Spleen (tissue), 11 donors: ENCODE data around the gene WASL. TPM values are rescaled to one million over a fixed set of nuclear protein-coding genes. Genes with fewer than 3 reads are reported as not detected.

Experiments
- DNase-seq: peaks from one replicate; pipeline ENCODE4 v3.0.0-alpha.2; 2020
- H3K27ac ChIP-seq, 8 donors: fragments of 200-600 bp; sonication (generic) in 7 of 8; 1 replicate in 4 of 8; 2 replicates in 4 of 8; pipeline versions ENCODE4 v1.5.0 to v1.8.0; 2016 to 2021; ENCODE audit warnings: inconsistent platforms in 4 of 8, mild to moderate bottlenecking in 4 of 8, moderate library complexity in 1 of 8
- H3K27me3 ChIP-seq, 7 donors: fragments of 200-600 bp; sonication (generic) in 6 of 7; replicated peaks in 1 of 7; 1 replicate in 4 of 7; 2 replicates in 3 of 7; pipeline versions ENCODE4 v1.5.0 to v1.8.0; 2016 to 2021; ENCODE audit warnings: inconsistent platforms in 3 of 7, mild to moderate bottlenecking in 1 of 7
- H3K36me3 ChIP-seq, 6 donors: fragments of 200-600 bp; sonication (generic) in 5 of 6; 1 replicate in 4 of 6; 2 replicates in 2 of 6; pipeline versions ENCODE4 v1.5.0 to v1.8.0; 2016 to 2021; ENCODE audit warnings: inconsistent platforms in 2 of 6
- H3K4me1 ChIP-seq, 6 donors: fragments of 200-600 bp; sonication (generic) in 5 of 6; 1 replicate in 3 of 6; 2 replicates in 3 of 6; pipeline versions ENCODE4 v1.5.0 to v1.8.0; 2016 to 2021; ENCODE audit warnings: inconsistent platforms in 3 of 6
- H3K4me3 ChIP-seq, 8 donors: fragments of 200-600 bp; sonication (generic) in 7 of 8; 1 replicate in 4 of 8; 2 replicates in 4 of 8; pipeline versions ENCODE4 v1.5.0 to v1.8.0; 2016 to 2021; ENCODE audit warnings: inconsistent platforms in 4 of 8, mild to moderate bottlenecking in 4 of 8, moderate library complexity in 2 of 8
- H3K9me3 ChIP-seq, 8 donors: fragments of 200-600 bp; sonication (generic) in 7 of 8; 1 replicate in 4 of 8; 2 replicates in 4 of 8; pipeline versions ENCODE4 v1.5.0 to v1.8.0; 2016 to 2021; ENCODE audit warnings: inconsistent platforms in 4 of 8
- POLR2A ChIP-seq, 3 donors: fragments of 450-650 bp; IDR thresholded peaks; one replicate each; pipeline ENCODE4 v1.5.1; 2017; ENCODE audit warnings: antibody characterized with exemption in 3 of 3, mild to moderate bottlenecking in 1 of 3
- POLR2AphosphoS5 ChIP-seq, 3 donors: sonication (generic); formaldehyde crosslinking; IDR thresholded peaks; one replicate each; pipeline ENCODE4 v1.5.1; 2017; ENCODE audit warnings: antibody characterized with exemption in 3 of 3
- whole genome bisulfite sequencing, 5 donors: extraction: QIAGEN DNeasy Blood & Tissue Kit in 3 of 5; methylation state at CpG; one replicate each; pipeline versions ENCODE4 v1.1.5 to v1.1.7; 2013 to 2018; 5-methylcytosine and 5-hydroxymethylcytosine counted together
- intact Hi-C: fragments of 100-400 bp; cut with DNase I; formaldehyde crosslinking; loops from one replicate; pipeline ENCODE4 v1.15.0; 2023; ENCODE audit warnings: low total_unique reads
- polyA plus RNA-seq, 3 donors: library from polyadenylated mRNA; stranded (reverse); fragments of 200-250 nt; gene quantifications; one replicate each; pipeline ENCODE4 v1.2.1, GENCODE V29; 2013
- total RNA-seq, 7 donors: library from RNA; depleted of rRNA in 3 of 7; stranded (reverse); fragments of >200 nt in 3 of 7; fragmentation: NEBNext Ultra II Directional in 4 of 7; extraction: Animal tissue kit (Norgen Biotek cat#: 25700) in 4 of 7; gene quantifications; one replicate each; pipeline versions ENCODE4 v1.1.0 to v1.2.1, GENCODE V29; 2016 to 2021
- TF ChIP-seq, protein P1 (sequence below), 11 experiments: fragments of 200-600 bp in 7 of 11; fragments of 450-650 bp in 4 of 11; sonication (generic) in 4 of 11; IDR thresholded peaks in 8 of 11; conservative IDR thresholded peaks in 3 of 11; 1 replicate in 7 of 11; 2 replicates in 4 of 11; pipeline versions ENCODE4 v1.4.0 to v1.8.0; 2016 to 2021; ENCODE audit warnings: antibody characterized with exemption in 11 of 11, inconsistent platforms in 4 of 11, mild to moderate bottlenecking in 1 of 11
- donor health status: healthy with polysubstance abuse.
- donor health status: DM: no; HTN: no; CAD: no; lungs with moderate emphysema.
- donor health status: DM: no; HTN: no; CAD: no.
- donor health status: Bipolar disorder and iron deficiency.
- donor health status: healthy.
- donor health status: DM: no; HTN: no; CAD: no.
- donor health status: DM: yes; HTN: yes; CAD: no.

WASL gene
- total and polyA plus RNA-seq, 10 donors, result 5.3 to 31.0 (median 26.3) TPM

DNA sequence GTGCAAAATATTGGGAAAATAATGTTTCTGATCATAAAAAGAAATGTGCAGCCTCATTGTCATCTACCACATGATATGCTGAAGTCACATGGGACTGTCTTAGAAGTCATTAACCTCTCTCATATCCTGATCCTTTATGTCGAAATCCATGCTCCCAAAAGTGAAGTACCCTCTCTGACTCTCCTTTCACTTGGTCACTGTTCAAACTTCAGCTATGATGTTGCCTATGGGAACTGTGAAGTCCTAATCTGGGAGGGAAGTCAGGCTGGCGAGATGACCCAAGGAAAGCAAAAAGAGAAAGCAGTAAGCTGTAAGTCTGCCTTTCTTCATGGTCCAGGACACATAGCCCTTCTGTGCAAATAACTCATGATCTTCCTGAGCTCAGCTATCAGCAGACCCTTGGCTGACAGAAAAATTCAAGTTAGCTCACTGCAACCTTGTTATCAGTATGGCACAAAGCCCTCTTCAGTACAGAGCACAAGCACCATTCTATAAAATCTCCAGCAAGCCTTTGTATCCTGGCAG is 29.5 kb downstream of the WASL start:
- Histone ChIP-seq H3K4me3 (no peak overlapping the region), H3K36me3 (peaks cover 0 to 3% (median 0%) of the 10 kb centered on the region in 6 donors), H3K4me1 (peaks cover 0 to 49% (median 35%) of the 10 kb centered on the region in 6 donors), H3K27me3 (no peaks in the 10 kb centered on the region), H3K9me3 (no peaks in the 10 kb centered on the region), H3K27ac (no peak overlapping the region)
- no peak for DNase-seq
- intact Hi-C loops, result no loop called here
- TF ChIP-seq, protein P1, sequence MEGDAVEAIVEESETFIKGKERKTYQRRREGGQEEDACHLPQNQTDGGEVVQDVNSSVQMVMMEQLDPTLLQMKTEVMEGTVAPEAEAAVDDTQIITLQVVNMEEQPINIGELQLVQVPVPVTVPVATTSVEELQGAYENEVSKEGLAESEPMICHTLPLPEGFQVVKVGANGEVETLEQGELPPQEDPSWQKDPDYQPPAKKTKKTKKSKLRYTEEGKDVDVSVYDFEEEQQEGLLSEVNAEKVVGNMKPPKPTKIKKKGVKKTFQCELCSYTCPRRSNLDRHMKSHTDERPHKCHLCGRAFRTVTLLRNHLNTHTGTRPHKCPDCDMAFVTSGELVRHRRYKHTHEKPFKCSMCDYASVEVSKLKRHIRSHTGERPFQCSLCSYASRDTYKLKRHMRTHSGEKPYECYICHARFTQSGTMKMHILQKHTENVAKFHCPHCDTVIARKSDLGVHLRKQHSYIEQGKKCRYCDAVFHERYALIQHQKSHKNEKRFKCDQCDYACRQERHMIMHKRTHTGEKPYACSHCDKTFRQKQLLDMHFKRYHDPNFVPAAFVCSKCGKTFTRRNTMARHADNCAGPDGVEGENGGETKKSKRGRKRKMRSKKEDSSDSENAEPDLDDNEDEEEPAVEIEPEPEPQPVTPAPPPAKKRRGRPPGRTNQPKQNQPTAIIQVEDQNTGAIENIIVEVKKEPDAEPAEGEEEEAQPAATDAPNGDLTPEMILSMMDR (IDR thresholded peaks at IDR 0.05 in 8 of 11, conservative IDR thresholded peaks at IDR 0.05 in 3 of 11), result no peak
- TF ChIP-seq POLR2A (IDR thresholded peaks at IDR 0.05) (no peak), POLR2AphosphoS5 (IDR thresholded peaks at IDR 0.05) (no peak)
- 63 to 85% (median 81%) methylated on average over 2 of the region's 2 CpGs for WGBS, 5 donors

DNA sequence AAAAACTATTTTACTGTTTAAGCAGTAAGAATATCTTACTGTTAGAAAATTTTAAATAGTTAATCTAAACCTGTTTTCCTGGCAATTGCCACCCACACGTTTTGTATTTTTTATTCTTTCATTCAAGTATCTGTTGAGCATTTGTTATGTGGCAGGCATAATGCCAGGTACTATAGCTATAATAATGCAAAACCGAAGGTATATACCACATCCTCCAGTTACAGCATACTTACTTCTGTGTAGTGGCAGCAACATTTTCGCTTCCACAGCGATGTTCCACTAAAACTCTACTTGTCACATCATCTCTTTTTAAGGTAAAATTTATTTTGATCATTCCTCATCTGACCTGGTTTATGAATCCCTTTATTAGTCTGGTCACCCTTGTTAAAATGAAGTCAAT is 30.0 kb downstream of the WASL start:
- H3K36me3 ChIP-seq, result peaks cover 0 to 3% (median 0%) of the 10 kb centered on the region in 6 donors
- intact Hi-C loops, result no loop called here
- no peak overlapping the region for H3K4me3 ChIP-seq
- peaks cover 0 to 44% (median 34%) of the 10 kb centered on the region in 6 donors for H3K4me1 ChIP-seq
- H3K9me3 ChIP-seq, result no peaks in the 10 kb centered on the region
- H3K27ac ChIP-seq, result no peak overlapping the region
- TF ChIP-seq, protein P1 (IDR thresholded peaks at IDR 0.05 in 8 of 11, conservative IDR thresholded peaks at IDR 0.05 in 3 of 11), result no peak
- no peak for TF ChIP-seq POLR2AphosphoS5 (IDR thresholded peaks at IDR 0.05)
- TF ChIP-seq POLR2A (IDR thresholded peaks at IDR 0.05), result no peak
- DNase-seq, result no peak
- no peaks in the 10 kb centered on the region for H3K27me3 ChIP-seq
- 71 to 75% (median 73%) methylated on average over 4 of the region's 4 CpGs for WGBS, 5 donors

DNA sequence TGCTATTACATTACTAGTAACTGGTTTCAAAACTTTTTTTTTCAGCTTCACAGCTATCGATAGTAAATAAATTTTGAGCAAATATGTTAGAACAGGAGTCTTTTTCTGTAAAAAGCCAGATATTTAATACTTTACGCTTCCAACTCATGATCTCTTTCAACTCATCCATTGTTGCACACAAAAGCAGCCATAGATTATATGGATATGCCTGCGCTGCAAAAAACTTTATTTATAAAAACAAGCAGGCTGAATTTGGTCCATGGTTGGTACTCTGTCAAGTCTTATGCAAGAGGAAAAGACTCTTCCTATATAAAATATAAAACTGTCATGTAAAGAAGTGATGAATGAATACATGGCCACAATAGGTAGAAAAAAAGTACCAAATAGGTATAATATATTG is 31.1 kb downstream of the WASL start:
- intact Hi-C loops, result no loop called here
- no peak for TF ChIP-seq POLR2A (IDR thresholded peaks at IDR 0.05)
- TF ChIP-seq POLR2AphosphoS5 (IDR thresholded peaks at IDR 0.05), result no peak
- DNase-seq, result no peak
- peaks cover 0 to 42% (median 28%) of the 10 kb centered on the region in 6 donors for H3K4me1 ChIP-seq
- no peak overlapping the region for H3K4me3 ChIP-seq
- H3K27me3 ChIP-seq, result no peaks in the 10 kb centered on the region
- WGBS, 5 donors, result 95 to 100% (median 99%) methylated on average over 3 of the region's 3 CpGs
- H3K27ac ChIP-seq, result no peak overlapping the region
- H3K36me3 ChIP-seq, result peaks cover 0 to 3% (median 0%) of the 10 kb centered on the region in 6 donors
- H3K9me3 ChIP-seq, result no peaks in the 10 kb centered on the region

DNA sequence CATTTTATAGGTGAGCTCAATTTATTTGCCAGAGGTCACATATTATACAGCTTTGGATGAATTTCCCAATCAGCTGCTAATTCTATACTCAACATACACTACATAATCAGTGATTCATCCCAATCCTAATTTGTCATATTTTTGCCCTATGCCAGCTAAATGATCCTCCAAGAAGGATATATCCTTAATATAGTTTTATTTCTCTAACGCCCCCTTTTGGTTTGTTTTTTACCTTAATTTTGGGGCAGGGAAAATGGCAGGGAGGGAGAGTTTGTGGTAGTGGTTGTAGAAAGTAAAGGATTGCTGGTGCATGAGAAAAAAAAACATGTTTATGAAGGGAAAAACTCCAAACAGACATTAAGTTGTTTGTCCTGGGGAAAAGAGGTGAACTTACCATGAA is 31.9 kb downstream of the WASL start:
- 93 to 98% (median 97%) methylated on average over 1 of the region's 1 CpG for WGBS, 5 donors
- TF ChIP-seq, protein P1 (IDR thresholded peaks at IDR 0.05 in 8 of 11, conservative IDR thresholded peaks at IDR 0.05 in 3 of 11), result no peak
- TF ChIP-seq POLR2AphosphoS5 (IDR thresholded peaks at IDR 0.05) (no peak), POLR2A (IDR thresholded peaks at IDR 0.05) (no peak)
- Histone ChIP-seq H3K27ac (no peak overlapping the region), H3K27me3 (no peaks in the 10 kb centered on the region), H3K4me1 (peaks cover under 1 to 44% (median 35%) of the 10 kb centered on the region in 6 donors), H3K9me3 (no peaks in the 10 kb centered on the region), H3K36me3 (peaks cover 0 to 3% (median 0%) of the 10 kb centered on the region in 6 donors), H3K4me3 (no peak overlapping the region)
- intact Hi-C loops, result no loop called here
- no peak for DNase-seq
